ENCODE results near the gene STMN3. TPM values are rescaled to one million over a fixed set of nuclear protein-coding genes. Genes with fewer than 3 reads are reported as not detected.

STMN3 gene
- total RNA-seq, 1 experiment from 2014 or later: 65.6 TPM

- ATAC-seq (no peak), DNase-seq (ENCODE audit: low spot score) (no peak)
- Mint-ChIP-seq H3K27ac (no peak overlapping the region), H3K4me3 (peak overlapping the region; percentile 72), H3K9me3 (no peaks in the 10 kb centered on the region), H3K4me1 (peaks cover 9% of the 10 kb centered on the region), H3K36me3 (no peaks in the 10 kb centered on the region), H3K27me3 (ENCODE audit: low read depth) (no peaks in the 10 kb centered on the region)
- POLR2A ChIA-PET: interaction anchor here (1.0 to 2.3 kb wide), 2 partner anchors 15 to 97 kb away, joined by 3 to 17 read pairs; partner anchors contain the start of gene RTEL1
- CTCF ChIA-PET: interaction anchor here (2.5 to 2.7 kb wide), 2 partner anchors 9 to 54 kb away, joined by 14 to 50 read pairs; partner anchors contain the start of genes STMN3 and TNFRSF6B
- TF ChIP-seq CREB1 (CRISPR knock-in tag; IDR thresholded peaks at IDR 0.05): no peak
- TF ChIP-seq CDX4 (CRISPR knock-in tag; IDR thresholded peaks at IDR 0.05; ENCODE audit: borderline replicate concordance): no peak
- no peak for TF ChIP-seq KAT7 (CRISPR knock-in tag; IDR thresholded peaks at IDR 0.05; ENCODE audit: borderline replicate concordance)
- TF ChIP-seq NR1H2 (CRISPR knock-in tag; IDR thresholded peaks at IDR 0.05): no peak
- TF ChIP-seq SOX15 (CRISPR knock-in tag; IDR thresholded peaks at IDR 0.05): no peak
- no peak for TF ChIP-seq ZBTB21 (CRISPR knock-in tag; IDR thresholded peaks at IDR 0.05; ENCODE audit: borderline replicate concordance)
- TF ChIP-seq RORB (CRISPR knock-in tag; IDR thresholded peaks at IDR 0.05): no peak
- no peak for TF ChIP-seq JUN (CRISPR knock-in tag; IDR thresholded peaks at IDR 0.05)
- TF ChIP-seq ATF2 (CRISPR knock-in tag; IDR thresholded peaks at IDR 0.05; ENCODE audit: borderline replicate concordance, low read depth): no peak
- TF ChIP-seq ZNF532 (CRISPR knock-in tag; IDR thresholded peaks at IDR 0.05; ENCODE audit: borderline replicate concordance): no peak
Measured at GRCh38 chr20:63643499-63643898, 9.7 kb downstream of the STMN3 start.

- H3K4me1 Mint-ChIP-seq: peaks cover 9% of the 10 kb centered on the region
- H3K27ac Mint-ChIP-seq: no peak overlapping the region
- H3K9me3 Mint-ChIP-seq: no peaks in the 10 kb centered on the region
- peak; percentile 46 for ATAC-seq
- peak overlapping the region; percentile 72 for H3K4me3 Mint-ChIP-seq
- POLR2A ChIA-PET: interaction anchor here (0.7 to 2.3 kb wide), 8 partner anchors 10 to 299 kb away, joined by 3 to 23 read pairs (median 6); partner anchors contain the start of genes GMEB2, HELZ2, RTEL1 and STMN3
- no peaks in the 10 kb centered on the region for H3K36me3 Mint-ChIP-seq
- H3K27me3 Mint-ChIP-seq (ENCODE audit: low read depth): no peaks in the 10 kb centered on the region
- TF ChIP-seq ZNF232 (CRISPR knock-in tag; IDR thresholded peaks at IDR 0.05) (0 out of 2 replicates have a peak, but pooled peaks have one; percentile 14), E2F5 (CRISPR knock-in tag; IDR thresholded peaks at IDR 0.05) (0 out of 2 replicates have a peak, but pooled peaks have one; percentile 58), CREM (CRISPR knock-in tag; IDR thresholded peaks at IDR 0.05) (no peak), MAX (CRISPR knock-in tag; IDR thresholded peaks at IDR 0.05) (0 out of 2 replicates have a peak, but pooled peaks have one; percentile 3)
- CTCF ChIA-PET: interaction anchor here (1.1 to 2.7 kb wide), 25 partner anchors 10 to 460 kb away, joined by 3 to 81 read pairs (median 7); partner anchors contain the start of genes GMEB2, HELZ2, PPDPF and PTK6
- peak; percentile 44 for DNase-seq (ENCODE audit: low spot score)
Measured at GRCh38 chr20:63642527-63643247, 10.5 kb downstream of the STMN3 start.

All from WTC11 (cell line).